WTC11 (cell line): ENCODE measurements around the gene MRPS33. TPM values are rescaled to one million over a fixed set of nuclear protein-coding genes. Genes with fewer than 3 reads are reported as not detected.

Source experiments
- ATAC-seq: fragments of 200-7000 bp; cut with Tn5 transposase; 2 replicates; pipeline ENCODE4 v1.10.0; 2021; ENCODE audit warnings: mild to moderate bottlenecking, moderate library complexity
- CTCF ChIA-PET: fragments of 300-600 bp; sonication (Branson Sonifier 250); formaldehyde crosslinking; loops from one replicate; lab custom pipeline; 2021; ENCODE audit warnings: antibody characterized with exemption; lab: Charles Lee
- POLR2A ChIA-PET: fragments of 350-600 bp; sonication (Branson Sonifier 250); formaldehyde crosslinking; loops from one replicate; lab custom pipeline; 2021; ENCODE audit warnings: antibody characterized with exemption; lab: Charles Lee
- DNase-seq: peaks from one replicate; pipeline ENCODE4 v3.0.0; 2021; ENCODE audit warnings: low spot score
- H3K27ac Mint-ChIP-seq: 2 replicates; pipeline ENCODE4 v1.8.0; 2021; ENCODE audit warnings: mixed read lengths
- H3K27me3 Mint-ChIP-seq: 2 replicates; pipeline ENCODE4 v1.8.0; 2021; ENCODE audit warnings: low read depth, mild to moderate bottlenecking, moderate library complexity, mixed read lengths
- H3K36me3 Mint-ChIP-seq: 2 replicates; pipeline ENCODE4 v1.8.0; 2021; ENCODE audit warnings: mixed read lengths
- H3K4me1 Mint-ChIP-seq: 2 replicates; pipeline ENCODE4 v1.8.0; 2022; ENCODE audit warnings: mixed read lengths
- H3K4me3 Mint-ChIP-seq: 2 replicates; pipeline ENCODE4 v1.8.0; 2021; ENCODE audit warnings: mild to moderate bottlenecking, moderate library complexity, mixed read lengths
- H3K9me3 Mint-ChIP-seq: 2 replicates; pipeline ENCODE4 v1.8.0; 2021; ENCODE audit warnings: mixed read lengths
- ARID4B ChIP-seq: sonication (generic); formaldehyde crosslinking; IDR thresholded peaks from 2 replicates; pipeline ENCODE4 v1.8.0; 2023; ENCODE audit warnings: missing genetic modification reagents, mild to moderate bottlenecking, borderline replicate concordance
- ATF3 ChIP-seq: sonication (generic); formaldehyde crosslinking; conservative IDR thresholded peaks from 2 replicates; pipeline ENCODE4 v1.8.1; 2022; ENCODE audit warnings: mild to moderate bottlenecking, missing genetic modification reagents
- CDX4 ChIP-seq: fragments of 250-450 bp; sonication (Bioruptor Pico); IDR thresholded peaks from 2 replicates; pipeline ENCODE4 v1.9.0; 2021; ENCODE audit warnings: moderate library complexity, mild to moderate bottlenecking, inconsistent platforms, borderline replicate concordance
- ESRRA ChIP-seq: sonication (generic); formaldehyde crosslinking; IDR thresholded peaks from 2 replicates; pipeline ENCODE4 v1.8.1; 2022; ENCODE audit warnings: mild to moderate bottlenecking, missing genetic modification reagents, borderline replicate concordance
- FOXP4 ChIP-seq: sonication (generic); formaldehyde crosslinking; IDR thresholded peaks from 2 replicates; pipeline ENCODE4 v1.8.0; 2022; ENCODE audit warnings: mild to moderate bottlenecking, missing genetic modification reagents
- GABPB1 ChIP-seq: sonication (generic); formaldehyde crosslinking; IDR thresholded peaks from 2 replicates; pipeline ENCODE4 v1.8.1; 2023; ENCODE audit warnings: mild to moderate bottlenecking, missing genetic modification reagents
- IRF1 ChIP-seq: sonication (generic); formaldehyde crosslinking; IDR thresholded peaks from 2 replicates; pipeline ENCODE4 v1.8.0; 2023; ENCODE audit warnings: missing genetic modification reagents
- IRF2 ChIP-seq: sonication (generic); formaldehyde crosslinking; IDR thresholded peaks from 2 replicates; pipeline ENCODE4 v1.8.0; 2022; ENCODE audit warnings: low read depth, missing genetic modification reagents, borderline replicate concordance
- KAT7 ChIP-seq: sonication (generic); formaldehyde crosslinking; IDR thresholded peaks from 2 replicates; pipeline ENCODE4 v1.8.1; 2023; ENCODE audit warnings: missing genetic modification reagents, mild to moderate bottlenecking, borderline replicate concordance
- MAX ChIP-seq: sonication (generic); formaldehyde crosslinking; IDR thresholded peaks from 2 replicates; pipeline ENCODE4 v1.8.0; 2022; ENCODE audit warnings: mild to moderate bottlenecking, missing genetic modification reagents
- NFATC4 ChIP-seq: fragments of 250-450 bp; sonication (Bioruptor Pico); IDR thresholded peaks from 2 replicates; pipeline ENCODE4 v1.9.0; 2021; ENCODE audit warnings: mild to moderate bottlenecking
- NFYB ChIP-seq: sonication (generic); formaldehyde crosslinking; conservative IDR thresholded peaks from 2 replicates; pipeline ENCODE4 v1.8.0; 2022; ENCODE audit warnings: low read depth, missing genetic modification reagents
- NR3C1 ChIP-seq: sonication (generic); formaldehyde crosslinking; conservative IDR thresholded peaks from 2 replicates; pipeline ENCODE4 v1.8.1; 2023; ENCODE audit warnings: low read depth, mild to moderate bottlenecking, missing genetic modification reagents
- OVOL2 ChIP-seq: fragments of 250-450 bp; sonication (Bioruptor Pico); IDR thresholded peaks from 2 replicates; pipeline ENCODE4 v1.9.0; 2021; ENCODE audit warnings: mild to moderate bottlenecking, borderline replicate concordance
- PREB ChIP-seq: sonication (generic); formaldehyde crosslinking; IDR thresholded peaks from 2 replicates; pipeline ENCODE4 v1.8.1; 2022; ENCODE audit warnings: mild to moderate bottlenecking, missing genetic modification reagents, moderate library complexity, borderline replicate concordance
- RORB ChIP-seq: fragments of 250-450 bp; sonication (Bioruptor Pico); IDR thresholded peaks from 2 replicates; pipeline ENCODE4 v1.9.0; 2021; ENCODE audit warnings: mild to moderate bottlenecking
- SP1 ChIP-seq: sonication (generic); formaldehyde crosslinking; conservative IDR thresholded peaks from 2 replicates; pipeline ENCODE4 v1.8.1; 2022; ENCODE audit warnings: missing genetic modification reagents
- TEAD1 ChIP-seq: sonication (generic); formaldehyde crosslinking; IDR thresholded peaks from 2 replicates; pipeline ENCODE4 v1.8.0; 2022; ENCODE audit warnings: mild to moderate bottlenecking, missing genetic modification reagents
- ZNF138 ChIP-seq: sonication (generic); formaldehyde crosslinking; conservative IDR thresholded peaks from 2 replicates; pipeline ENCODE4 v1.8.1; 2022; ENCODE audit warnings: mild to moderate bottlenecking, moderate library complexity, missing genetic modification reagents
- ZNF281 ChIP-seq: sonication (generic); formaldehyde crosslinking; IDR thresholded peaks from 2 replicates; pipeline ENCODE4 v1.8.0; 2023; ENCODE audit warnings: mild to moderate bottlenecking, missing genetic modification reagents
- ZNF396 ChIP-seq: fragments of 250-450 bp; sonication (Bioruptor Pico); IDR thresholded peaks from 2 replicates; pipeline ENCODE4 v1.8.0; 2021; ENCODE audit warnings: mild to moderate bottlenecking, moderate library complexity, borderline replicate concordance
- ZNF512 ChIP-seq: sonication (generic); formaldehyde crosslinking; IDR thresholded peaks from 2 replicates; pipeline ENCODE4 v1.8.1; 2022; ENCODE audit warnings: missing genetic modification reagents, borderline replicate concordance
- total RNA-seq: library from RNA; stranded (reverse); gene quantifications from 3 replicates; pipeline ENCODE4 v1.2.3, GENCODE V29; 2021

The MRPS33 gene
- total RNA-seq, 1 experiment from 2014 or later = 63.5 TPM

- H3K27ac Mint-ChIP-seq = no peak overlapping the region
- ChIA-PET CTCF (no interaction called here), POLR2A (no interaction called here)
- no peaks in the 10 kb centered on the region for H3K36me3 Mint-ChIP-seq
- H3K27me3 Mint-ChIP-seq = no peaks in the 10 kb centered on the region
- DNase-seq = no peak
- H3K9me3 Mint-ChIP-seq = 0 out of 2 replicates have a peak, but pooled peaks cover 4% of the 10 kb centered on the region
- no peaks in the 10 kb centered on the region for H3K4me1 Mint-ChIP-seq
- no peak for ATAC-seq
- TF ChIP-seq ZNF281 (no peak), ZNF396 (CRISPR knock-in tag) (no peak), KAT7 (no peak), RORB (CRISPR knock-in tag) (no peak), NFYB (no peak), PREB (no peak), IRF1 (CRISPR knock-in tag) (no peak), GABPB1 (CRISPR knock-in tag) (no peak), IRF2 (CRISPR knock-in tag) (no peak), NFATC4 (CRISPR knock-in tag) (no peak), MAX (CRISPR knock-in tag) (no peak), ARID4B (CRISPR knock-in tag) (no peak), FOXP4 (CRISPR knock-in tag) (no peak)
- H3K4me3 Mint-ChIP-seq = no peak overlapping the region
Observed at GRCh38 chr7:141055146-141055545, 40.4 kb upstream of the MRPS33 start.

- no peak overlapping the region for H3K4me3 Mint-ChIP-seq
- no peaks in the 10 kb centered on the region for H3K36me3 Mint-ChIP-seq
- ChIA-PET CTCF (no interaction called here), POLR2A (no interaction called here)
- no peak for ATAC-seq
- no peaks in the 10 kb centered on the region for H3K4me1 Mint-ChIP-seq
- H3K27ac Mint-ChIP-seq = peak overlapping the region; percentile 4; the same call in 1 of the 2 replicates
- no peak for DNase-seq
- H3K27me3 Mint-ChIP-seq = no peaks in the 10 kb centered on the region
- 0 out of 2 replicates have a peak, but pooled peaks cover 4% of the 10 kb centered on the region for H3K9me3 Mint-ChIP-seq
- TF ChIP-seq ATF3 (CRISPR knock-in tag) (no peak), OVOL2 (CRISPR knock-in tag) (no peak), ZNF512 (no peak), ESRRA (CRISPR knock-in tag) (no peak), ZNF138 (CRISPR knock-in tag) (no peak), SP1 (CRISPR knock-in tag) (no peak), CDX4 (CRISPR knock-in tag) (no peak), NR3C1 (CRISPR knock-in tag) (no peak), TEAD1 (CRISPR knock-in tag) (no peak)
Observed at GRCh38 chr7:141053626-141054025, 38.9 kb upstream of the MRPS33 start.
